Measurements from ENCODE around the gene ZFP3. TPM values are rescaled to one million over a fixed set of nuclear protein-coding genes. Genes with fewer than 3 reads are reported as not detected.
"Not testable (repeated sequence)": the region's sequence is repeated elsewhere in the genome, so short reads cannot be mapped to it uniquely, and the experiment has no call there.

The ZFP3 gene
- total and polyA plus RNA-seq, 2 experiments from 2014 or later, result 0.55 to 1.6 TPM

- H2AFZ ChIP-seq; H4K20me1 ChIP-seq (replicated peaks; ENCODE audit: insufficient read depth); H3K79me2 ChIP-seq (replicated peaks; ENCODE audit: insufficient read depth); H3K36me3 ChIP-seq (ENCODE audit: insufficient read depth); H3K27me3 ChIP-seq (ENCODE audit: insufficient read depth); H3K27ac Mint-ChIP-seq; H3K27ac ChIP-seq (ENCODE audit: low read depth); ATAC-seq; H3K9me2 ChIP-seq (ENCODE audit: insufficient read depth); H3F3A ChIP-seq (replicated peaks; ENCODE audit: low read depth); H3K36me3 Mint-ChIP-seq (ENCODE audit: low read depth); DNase-seq (ENCODE audit: low spot score): not testable (repeated sequence)
- H3K4me2 ChIP-seq, result peak overlapping the region; percentile 93; the same call in 1 of the 2 replicates
- peak overlapping the region; percentile 72; the same call in 1 of the 2 replicates for H3K4me3 ChIP-seq
- H3K9me3 Mint-ChIP-seq, result peaks cover 28% of the 10 kb centered on the region
- H3K4me1 ChIP-seq (ENCODE audit: insufficient read depth), result peaks cover 12% of the 10 kb centered on the region
- H3K4me1 Mint-ChIP-seq, result peaks cover 10% of the 10 kb centered on the region
- H3K4me3 Mint-ChIP-seq, result peak overlapping the region; percentile 70
- peaks cover 23% of the 10 kb centered on the region for H3K27me3 Mint-ChIP-seq (ENCODE audit: insufficient read depth, low read depth, poor library complexity)
Observed at GRCh38 chr17:5077275-5077674, 992 bp upstream of the ZFP3 start.

- no peak for DNase-seq (ENCODE audit: low spot score)
- no peak; the same call in 2 of the 3 replicates for ATAC-seq
- Histone ChIP-seq H4K20me1 (replicated peaks; ENCODE audit: insufficient read depth) (no peaks in the 10 kb centered on the region), H3K4me2 (peak overlapping the region; percentile 93), H2AFZ (peak overlapping the region; percentile 87), H3K4me3 (peak overlapping the region; percentile 72), H3K27me3 (ENCODE audit: insufficient read depth) (peaks cover 7% of the 10 kb centered on the region; the same call in 1 of the 2 replicates), H3K79me2 (replicated peaks; ENCODE audit: insufficient read depth) (peaks cover 5% of the 10 kb centered on the region; the same call in 1 of the 2 replicates), H3K9me2 (ENCODE audit: insufficient read depth) (peaks cover 6% of the 10 kb centered on the region; the same call in 1 of the 2 replicates), H3K4me1 (ENCODE audit: insufficient read depth) (peaks cover 12% of the 10 kb centered on the region), H3K27ac (ENCODE audit: low read depth) (no peak overlapping the region), H3K36me3 (ENCODE audit: insufficient read depth) (no peaks in the 10 kb centered on the region), H3F3A (replicated peaks; ENCODE audit: low read depth) (0 out of 2 replicates have a peak, but pooled peaks cover 6% of the 10 kb centered on the region)
- peaks cover 23% of the 10 kb centered on the region for H3K27me3 Mint-ChIP-seq (ENCODE audit: insufficient read depth, low read depth, poor library complexity)
- peak overlapping the region; percentile 70 for H3K4me3 Mint-ChIP-seq
- TF ChIP-seq ZNF114 (CRISPR knock-in tag; IDR thresholded peaks at IDR 0.05), result no peak
- no peak for TF ChIP-seq ZNF331 (CRISPR knock-in tag; IDR thresholded peaks at IDR 0.05; ENCODE audit: low read depth)
- no peak for TF ChIP-seq CTCF (conservative IDR thresholded peaks at IDR 0.05; ENCODE audit: low read depth in 2 of 2)
- no peak for TF ChIP-seq POLR2AphosphoS5 (IDR thresholded peaks at IDR 0.05; ENCODE audit: low read depth)
- no peak for TF ChIP-seq NANOG (IDR thresholded peaks at IDR 0.05; ENCODE audit: borderline replicate concordance)
- no peak for TF ChIP-seq STAT1 (IDR thresholded peaks at IDR 0.05; ENCODE audit: unreplicated experiment)
- TF ChIP-seq REST (IDR thresholded peaks at IDR 0.05; ENCODE audit: unreplicated experiment), result no peak
- no peak for TF ChIP-seq EZH2 (IDR thresholded peaks at IDR 0.05; ENCODE audit: low read depth, unreplicated experiment)
- no peak for TF ChIP-seq EZH2phosphoT487 (IDR thresholded peaks at IDR 0.05; ENCODE audit: unreplicated experiment)
- TF ChIP-seq ZNF462 (CRISPR knock-in tag; IDR thresholded peaks at IDR 0.05), result no peak
- no peak for TF ChIP-seq JUNB (IDR thresholded peaks at IDR 0.05; ENCODE audit: unreplicated experiment)
- H3K4me1 Mint-ChIP-seq, result peaks cover 10% of the 10 kb centered on the region
- no peak overlapping the region for H3K27ac Mint-ChIP-seq
- H3K9me3 Mint-ChIP-seq, result peaks cover 33% of the 10 kb centered on the region
- H3K36me3 Mint-ChIP-seq (ENCODE audit: low read depth), result peaks cover 7% of the 10 kb centered on the region; the same call in 1 of the 3 replicates
Observed at GRCh38 chr17:5077781-5078105, 524 bp upstream of the ZFP3 start.

All from GM23338 (cell line).